GM18498 (cell line): ENCODE measurements around the gene NCCRP1.
"Not testable (repeated sequence)": the region's sequence is repeated elsewhere in the genome, so short reads cannot be mapped to it uniquely, and the experiment has no call there.

ENCODE experiments used
- ATAC-seq: cut with Tn5 transposase; IDR thresholded peaks from one replicate; pipeline ENCODE4 v1.9.1; 2021; ENCODE audit warnings: mild to moderate bottlenecking, moderate library complexity; ENCODE audit not compliant: unreplicated experiment

The NCCRP1 gene

GRCh38 chr19:39243741-39244140 lies 47.0 kb downstream of the NCCRP1 start:
- not testable (repeated sequence) for ATAC-seq

DNA sequence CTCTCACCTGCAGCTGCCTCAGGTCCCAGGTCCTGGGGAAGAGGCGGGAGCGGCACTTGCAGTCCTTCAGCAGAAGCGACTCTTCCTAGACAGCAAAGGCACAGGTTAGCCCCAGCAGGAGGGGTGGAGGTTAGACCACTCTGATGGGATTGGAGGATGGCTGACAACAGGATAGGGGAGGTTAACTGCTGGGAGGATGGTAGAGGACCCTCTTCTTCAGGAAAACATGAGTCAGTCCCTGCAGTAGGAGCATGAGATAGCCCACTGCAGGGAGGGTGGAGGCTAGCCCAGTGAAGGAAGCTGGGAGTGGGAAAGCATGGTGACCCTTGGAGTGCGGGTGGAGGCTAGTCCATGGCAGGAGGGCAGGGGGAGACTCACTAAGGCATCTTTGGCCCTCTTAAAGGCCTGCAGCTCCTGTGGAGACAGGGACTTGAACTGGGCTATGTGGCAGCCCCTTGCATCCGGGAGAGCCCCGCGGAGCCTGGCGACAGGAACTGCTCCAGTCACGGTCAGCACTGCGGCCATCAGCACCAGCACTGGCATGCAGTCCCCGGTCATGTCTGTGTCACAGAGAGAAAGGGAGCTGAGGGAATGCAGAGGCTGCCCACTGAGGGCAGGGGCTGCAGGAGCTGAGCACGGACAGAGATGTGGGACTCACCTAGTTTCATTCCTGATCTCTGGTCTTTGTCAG lies 47.8 kb downstream of the NCCRP1 start, which contains the start of gene IFNL3:
TSS of gene IFNL3 (minus strand) at position 597 of the 691 bp plus-strand sequence. CDS start at position 558, 39 bp downstream.
- not testable (repeated sequence) for ATAC-seq

DNA sequence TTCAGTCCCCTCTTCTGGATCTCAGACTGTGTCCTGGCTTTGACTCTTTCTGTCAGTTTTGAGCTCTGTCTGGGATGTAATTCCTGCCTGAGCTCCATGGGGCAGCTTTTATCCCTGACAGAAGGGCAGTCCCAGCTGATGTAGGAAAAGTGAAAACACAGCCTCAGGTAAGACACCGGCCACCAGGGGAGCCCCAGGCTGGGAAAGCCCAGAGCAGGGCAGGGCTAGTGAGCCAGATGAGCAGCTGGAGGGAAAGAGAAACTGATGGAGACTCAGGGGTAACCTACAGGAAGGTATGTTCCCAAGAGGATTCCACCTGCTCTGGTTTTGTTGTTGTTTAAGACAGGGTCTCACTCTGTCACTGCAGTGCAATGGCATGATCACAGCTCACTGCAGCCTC lies 48.4 kb downstream of the NCCRP1 start:
- not testable (repeated sequence) for ATAC-seq

- no peak for ATAC-seq
Observed at GRCh38 chr19:39246951-39247669, 50.3 kb downstream of the NCCRP1 start.

DNA sequence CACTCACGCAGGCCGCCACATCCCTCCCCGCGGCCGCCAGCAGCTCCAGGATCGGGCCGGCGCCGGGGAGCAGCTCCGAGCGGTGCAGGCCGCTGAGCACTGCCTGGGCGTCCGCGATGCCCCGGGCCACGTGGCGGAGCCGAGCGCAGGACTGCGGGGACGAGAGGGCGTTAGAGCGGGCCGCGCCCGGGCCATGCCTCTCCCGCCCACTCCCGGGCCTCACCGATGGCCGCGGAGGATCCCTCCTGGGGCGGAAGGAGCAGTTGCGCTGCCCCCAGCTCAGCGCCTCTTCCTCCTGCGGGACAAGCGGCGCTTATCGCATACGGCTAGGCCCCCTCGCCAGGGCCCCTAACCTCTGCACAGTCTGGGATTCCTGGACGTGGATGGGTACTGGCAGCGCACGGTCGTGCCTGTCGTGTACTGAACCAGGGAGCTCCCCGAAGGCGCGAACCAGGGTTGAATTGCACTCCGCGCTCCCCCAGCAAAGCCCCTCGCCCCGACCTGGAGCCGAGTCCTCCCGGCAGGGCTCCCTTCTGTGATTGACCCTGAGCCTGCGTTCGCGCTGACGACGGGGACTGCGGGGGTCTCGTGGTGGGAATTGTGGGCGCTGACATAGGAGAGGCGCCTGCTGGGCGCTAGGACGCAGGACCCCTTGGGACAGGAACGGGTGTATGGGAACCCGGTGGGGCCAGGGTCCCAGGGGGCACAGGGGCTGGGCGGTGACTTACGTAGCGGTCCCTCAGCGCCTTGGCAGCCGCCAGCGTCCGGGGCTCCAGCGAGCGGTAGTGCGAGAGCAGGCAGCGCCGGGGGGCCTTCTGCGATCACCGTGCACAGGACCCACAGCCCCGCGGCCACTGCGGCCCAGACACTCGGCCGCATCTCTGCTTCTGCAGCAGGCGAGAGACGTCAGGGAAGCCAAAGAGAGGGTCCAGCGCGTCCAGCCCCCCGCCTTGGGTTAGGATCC lies 51.2 kb downstream of the NCCRP1 start:
- ATAC-seq = no peak

DNA sequence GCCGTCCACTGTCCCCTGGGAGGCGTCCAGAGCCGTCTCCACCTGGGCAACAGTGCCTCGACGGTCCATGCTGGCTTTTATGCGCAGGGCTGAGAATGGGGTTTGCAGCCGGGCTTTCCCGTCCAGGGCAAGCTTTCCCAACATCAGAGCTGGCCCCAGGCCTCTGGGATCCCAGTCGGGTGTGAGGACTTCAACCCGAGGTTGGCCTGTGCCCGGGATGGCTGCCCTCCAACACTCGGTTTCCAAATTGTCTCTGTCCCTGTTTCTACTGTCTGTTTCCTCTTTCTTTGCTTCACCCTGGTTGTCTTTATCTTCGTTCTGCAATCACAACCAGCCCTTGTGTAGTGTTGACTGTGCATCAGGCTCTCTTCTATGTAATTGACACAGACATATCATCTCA lies 52.0 kb downstream of the NCCRP1 start, which contains the start of gene IFNL4:
TSS of gene IFNL4 (minus strand) at position 51 of the 400 bp plus-strand sequence.
- no peak for ATAC-seq

GRCh38 chr19:39251081-39251480 lies 54.3 kb downstream of the NCCRP1 start:
- no peak for ATAC-seq
